ENCODE measurements around the gene TBC1D21.

DNA sequence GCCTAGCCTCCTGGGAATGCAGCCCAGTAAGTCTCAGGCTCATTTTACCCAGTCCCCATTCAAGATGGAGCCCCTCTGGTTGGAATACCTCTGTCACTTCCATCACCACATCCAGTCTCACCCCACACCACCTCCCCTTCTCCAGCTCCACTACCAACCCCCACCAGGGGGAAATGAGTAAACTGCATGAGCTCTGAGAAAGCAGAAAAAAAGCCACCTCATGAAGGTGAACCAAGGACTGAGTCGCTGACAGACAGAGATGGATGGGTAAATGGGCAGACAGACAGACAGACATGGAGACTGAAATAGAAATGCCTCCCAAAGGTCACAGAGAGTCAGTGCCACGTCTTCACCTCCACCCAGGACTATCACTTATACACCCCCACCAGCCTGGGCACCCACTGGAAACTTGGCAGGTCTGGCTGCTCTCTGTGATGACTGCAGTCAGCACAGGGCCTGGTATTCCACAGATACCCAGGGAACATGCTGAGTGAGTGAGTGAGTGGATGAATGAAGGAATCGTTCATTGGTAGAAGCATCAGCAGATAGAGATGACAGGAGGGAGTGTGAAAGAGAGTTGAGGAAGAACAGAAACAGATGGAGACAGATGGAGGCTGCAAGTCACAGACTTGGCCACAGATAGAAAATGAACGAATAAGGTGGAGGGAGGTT, 48.0 kb downstream of the TBC1D21 start:
- no peak for TF ChIP-seq POLR2A (IDR thresholded peaks at IDR 0.05)
- TF ChIP-seq, protein P1, sequence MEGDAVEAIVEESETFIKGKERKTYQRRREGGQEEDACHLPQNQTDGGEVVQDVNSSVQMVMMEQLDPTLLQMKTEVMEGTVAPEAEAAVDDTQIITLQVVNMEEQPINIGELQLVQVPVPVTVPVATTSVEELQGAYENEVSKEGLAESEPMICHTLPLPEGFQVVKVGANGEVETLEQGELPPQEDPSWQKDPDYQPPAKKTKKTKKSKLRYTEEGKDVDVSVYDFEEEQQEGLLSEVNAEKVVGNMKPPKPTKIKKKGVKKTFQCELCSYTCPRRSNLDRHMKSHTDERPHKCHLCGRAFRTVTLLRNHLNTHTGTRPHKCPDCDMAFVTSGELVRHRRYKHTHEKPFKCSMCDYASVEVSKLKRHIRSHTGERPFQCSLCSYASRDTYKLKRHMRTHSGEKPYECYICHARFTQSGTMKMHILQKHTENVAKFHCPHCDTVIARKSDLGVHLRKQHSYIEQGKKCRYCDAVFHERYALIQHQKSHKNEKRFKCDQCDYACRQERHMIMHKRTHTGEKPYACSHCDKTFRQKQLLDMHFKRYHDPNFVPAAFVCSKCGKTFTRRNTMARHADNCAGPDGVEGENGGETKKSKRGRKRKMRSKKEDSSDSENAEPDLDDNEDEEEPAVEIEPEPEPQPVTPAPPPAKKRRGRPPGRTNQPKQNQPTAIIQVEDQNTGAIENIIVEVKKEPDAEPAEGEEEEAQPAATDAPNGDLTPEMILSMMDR (IDR thresholded peaks at IDR 0.05): no peak
